Neural cell (in vitro differentiated cells): ENCODE measurements around the gene MLEC. TPM values are rescaled to one million over a fixed set of nuclear protein-coding genes. Genes with fewer than 3 reads are reported as not detected.
"Not testable (repeated sequence)": the region's sequence is repeated elsewhere in the genome, so short reads cannot be mapped to it uniquely, and the experiment has no call there.

Source experiments
- H2AFZ ChIP-seq: fragments of 200-600, 300-800 bp; sonication (generic), shearing (Covaris generic); 2 replicates; pipeline ENCODE4 v1.6.0; 2014; ENCODE audit warnings: low read depth, mild to moderate bottlenecking, antibody characterized with exemption, low read length, moderate library complexity
- H3F3A ChIP-seq: fragments of 200-600 bp; shearing (Covaris generic); 2 replicates; pipeline ENCODE4 v1.6.1; 2016; ENCODE audit warnings: mild to moderate bottlenecking, moderate library complexity, mixed read lengths, antibody characterized with exemption, low read length; ENCODE audit not compliant: insufficient read depth, poor library complexity, severe bottlenecking
- H3K27ac ChIP-seq: fragments of 200-600, 300-800 bp; sonication (generic), shearing (Covaris generic); 2 replicates; pipeline ENCODE4 v1.5.1; 2014; ENCODE audit warnings: mild to moderate bottlenecking, low read length, moderate library complexity
- H3K27me3 ChIP-seq: fragments of 300-800, 200-600 bp; sonication (generic), shearing (Covaris generic); 2 replicates; pipeline ENCODE4 v1.6.0; 2014; ENCODE audit warnings: mild to moderate bottlenecking, low read depth, low read length, moderate library complexity; ENCODE audit not compliant: insufficient read depth
- H3K36me3 ChIP-seq: fragments of 300-800, 200-600 bp; sonication (generic), shearing (Covaris generic); 2 replicates; pipeline ENCODE4 v1.5.1; 2014; ENCODE audit warnings: mild to moderate bottlenecking, antibody characterized with exemption, low read length, moderate library complexity; ENCODE audit not compliant: insufficient read depth
- H3K4me2 ChIP-seq: fragments of 300-800, 200-600 bp; sonication (generic), shearing (Covaris generic); 2 replicates; pipeline ENCODE4 v1.6.0; 2014; ENCODE audit warnings: mild to moderate bottlenecking, low read length
- H3K4me3 ChIP-seq: fragments of 300-800, 200-600 bp; sonication (generic), shearing (Covaris generic); 2 replicates; pipeline ENCODE4 v1.5.1; 2014; ENCODE audit warnings: mild to moderate bottlenecking, low read length, moderate library complexity
- H3K79me2 ChIP-seq: fragments of 200-600 bp; shearing (Covaris generic); replicated peaks from 2 replicates; pipeline ENCODE4 v1.6.0; 2014; ENCODE audit warnings: mild to moderate bottlenecking, low read length, moderate library complexity; ENCODE audit not compliant: insufficient read depth
- H3K9ac ChIP-seq: fragments of 300-800, 200-600 bp; sonication (generic), shearing (Covaris generic); 2 replicates; pipeline ENCODE4 v1.6.1; 2016; ENCODE audit warnings: mild to moderate bottlenecking, low read length, mixed read lengths
- H3K9me2 ChIP-seq: fragments of 200-600 bp; shearing (Covaris generic); 2 replicates; pipeline ENCODE4 v1.6.1; 2016; ENCODE audit warnings: mild to moderate bottlenecking, low read length, mixed read lengths; ENCODE audit not compliant: insufficient read depth
- H3K9me3 ChIP-seq: fragments of 200-600, 300-800 bp; sonication (generic), shearing (Covaris generic); 2 replicates; pipeline ENCODE4 v1.6.1; 2016; ENCODE audit warnings: mild to moderate bottlenecking, mixed run types, low read length, moderate library complexity, mixed read lengths
- H4K20me1 ChIP-seq: fragments of 200-600 bp; shearing (Covaris generic); 2 replicates; pipeline ENCODE4 v1.6.1; 2016; ENCODE audit warnings: mild to moderate bottlenecking, mixed run types; ENCODE audit not compliant: insufficient read depth
- CTCF ChIP-seq: fragments of 450-650 bp; IDR thresholded peaks from 2 replicates; pipeline ENCODE4 v1.5.1; 2014; ENCODE audit warnings: antibody characterized with exemption, mild to moderate bottlenecking, moderate library complexity; ENCODE audit not compliant: poor library complexity, severe bottlenecking
- EP300 ChIP-seq: fragments of 450-650 bp; conservative IDR thresholded peaks from 2 replicates; pipeline ENCODE4 v1.6.1; 2014; ENCODE audit warnings: antibody characterized with exemption, mild to moderate bottlenecking, moderate library complexity; ENCODE audit not compliant: poor library complexity, severe bottlenecking
- EZH2 ChIP-seq: fragments of 200-600, 300-800 bp; shearing (Covaris generic), sonication (generic); IDR thresholded peaks from 2 replicates; pipeline ENCODE4 v1.6.1; 2014; ENCODE audit warnings: antibody characterized with exemption, low read length, borderline replicate concordance, mild to moderate bottlenecking; ENCODE audit not compliant: insufficient read depth, poor library complexity, severe bottlenecking
- MXI1 ChIP-seq: fragments of 450-650 bp; conservative IDR thresholded peaks from 2 replicates; pipeline ENCODE4 v1.6.1; 2014; ENCODE audit warnings: antibody characterized with exemption, mild to moderate bottlenecking; ENCODE audit not compliant: poor library complexity, severe bottlenecking
- POLR2AphosphoS5 ChIP-seq: IDR thresholded peaks from 2 replicates; pipeline ENCODE4 v1.6.1; 2012
- RAD21 ChIP-seq: fragments of 450-650 bp; conservative IDR thresholded peaks from 2 replicates; pipeline ENCODE4 v1.6.1; 2014; ENCODE audit warnings: antibody characterized with exemption, mild to moderate bottlenecking, moderate library complexity
- REST ChIP-seq: IDR thresholded peaks from 2 replicates; pipeline ENCODE4 v1.6.1; 2012; ENCODE audit warnings: borderline replicate concordance
- SMC3 ChIP-seq: fragments of 450-650 bp; conservative IDR thresholded peaks from 2 replicates; pipeline ENCODE4 v1.6.1; 2014; ENCODE audit warnings: antibody characterized with exemption, mild to moderate bottlenecking, moderate library complexity; ENCODE audit not compliant: poor library complexity
- TAF1 ChIP-seq: IDR thresholded peaks from 2 replicates; pipeline ENCODE4 v1.6.1; 2012; ENCODE audit warnings: low read depth
- polyA plus RNA-seq: library from polyadenylated mRNA; depleted of rRNA; stranded (reverse); fragments of >200 nt; gene quantifications from 2 replicates; pipeline ENCODE4 v1.2.3, GENCODE V29; 2014

Gene MLEC
- polyA plus RNA-seq, 1 donor from 2014 or later: 33.2 TPM

GRCh38 chr12:120726510-120726793, 39.5 kb downstream of the MLEC start:
- H3K9ac ChIP-seq: no peak overlapping the region
- H4K20me1 ChIP-seq: no peaks in the 10 kb centered on the region
- TF ChIP-seq CTCF: no peak
- TF ChIP-seq POLR2AphosphoS5: no peak
- TF ChIP-seq SMC3: no peak
- TF ChIP-seq RAD21: no peak
- TF ChIP-seq REST: no peak
- TF ChIP-seq EZH2: no peak
- no peak for TF ChIP-seq MXI1
- TF ChIP-seq TAF1: no peak
- no peak for TF ChIP-seq EP300

GRCh38 chr12:120726961-120727360, 40.0 kb downstream of the MLEC start:
- H3K9ac ChIP-seq: no peak overlapping the region
- TF ChIP-seq RAD21 (no peak), POLR2AphosphoS5 (no peak), MXI1 (no peak), REST (no peak), CTCF (no peak), SMC3 (no peak), EP300 (no peak), EZH2 (no peak), TAF1 (no peak)
- H3K9me2 ChIP-seq: no peaks in the 10 kb centered on the region
- H3F3A ChIP-seq: no peaks in the 10 kb centered on the region
- no peaks in the 10 kb centered on the region for H3K36me3 ChIP-seq
- no peak overlapping the region for H3K4me2 ChIP-seq
- no peaks in the 10 kb centered on the region for H4K20me1 ChIP-seq
- H3K27me3 ChIP-seq: no peaks in the 10 kb centered on the region
- H3K27ac ChIP-seq: no peak overlapping the region
- no peaks in the 10 kb centered on the region for H3K79me2 ChIP-seq
- H2AFZ ChIP-seq: no peak overlapping the region
- no peaks in the 10 kb centered on the region for H3K9me3 ChIP-seq
- no peak overlapping the region for H3K4me3 ChIP-seq

More at GRCh38 chr12:120726510-120726793, 39.5 kb downstream of the MLEC start:
- H3F3A ChIP-seq: no peaks in the 10 kb centered on the region
- no peaks in the 10 kb centered on the region for H3K9me3 ChIP-seq
- no peaks in the 10 kb centered on the region for H3K36me3 ChIP-seq
- no peak overlapping the region for H3K27ac ChIP-seq
- no peaks in the 10 kb centered on the region for H3K79me2 ChIP-seq
- H3K4me3 ChIP-seq: no peak overlapping the region
- H3K9me2 ChIP-seq: no peaks in the 10 kb centered on the region
- H3K4me2 ChIP-seq: no peak overlapping the region
- H3K27me3 ChIP-seq: no peaks in the 10 kb centered on the region
- no peak overlapping the region for H2AFZ ChIP-seq

- not testable (repeated sequence) for H3K4me2 ChIP-seq, H3K9ac ChIP-seq, H3K79me2 ChIP-seq, H3K9me3 ChIP-seq, H3F3A ChIP-seq, H2AFZ ChIP-seq, H3K9me2 ChIP-seq, H4K20me1 ChIP-seq, H3K4me3 ChIP-seq, H3K36me3 ChIP-seq, H3K27ac ChIP-seq, H3K27me3 ChIP-seq
Measured at GRCh38 chr12:120732198-120732597, 45.2 kb downstream of the MLEC start.
